T-helper 2 cell treated with Interferon-gamma antibody and Interleukin-4, amounts not matched to agents 100 ng/mL and 5 ng/mL, for 36 hours (primary cell): ENCODE measurements around the gene UTP20. TPM values are rescaled to one million over a fixed set of nuclear protein-coding genes. Genes with fewer than 3 reads are reported as not detected.

Experiments
- intact Hi-C: fragments of 100-400 bp; cut with micrococcal nuclease; formaldehyde crosslinking; loops from one replicate; pipeline ENCODE4 v1.15.1; 2023
- total RNA-seq: library from RNA; stranded (reverse); gene quantifications from 2 replicates; pipeline ENCODE4 v1.2.3, GENCODE V29; 2022

The UTP20 gene
- 21.3 and 23.7 TPM in 2 replicates for total RNA-seq

DNA sequence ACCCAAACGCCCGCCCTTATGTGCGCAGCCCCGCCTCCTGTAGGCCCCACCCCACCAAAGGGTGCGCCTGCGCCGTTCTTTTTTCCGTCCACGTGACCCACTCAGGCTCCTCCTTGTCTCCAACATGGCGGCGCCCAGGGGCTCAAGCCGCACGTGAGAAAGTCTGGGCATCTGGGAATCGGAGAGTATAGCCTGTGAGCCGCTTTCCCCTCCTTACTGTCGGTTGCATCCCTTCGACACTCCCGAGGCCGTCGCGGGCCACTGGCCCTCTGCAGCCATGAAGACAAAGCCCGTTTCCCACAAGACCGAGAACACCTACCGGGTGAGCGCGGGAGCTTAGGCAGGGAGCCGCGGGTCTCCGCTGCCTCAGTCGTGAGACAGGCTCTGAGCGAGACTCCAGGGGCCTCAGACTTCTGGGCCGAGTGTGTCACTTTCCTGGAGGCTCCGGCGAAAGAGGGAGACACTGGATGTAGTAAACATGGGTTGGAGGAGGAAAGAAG lies at the start of gene UTP20:
Gene UTP20, plus strand, starts transcription at position 100 of the 500 bp plus-strand sequence. Its CDS starts 178 bp downstream, at position 278.
- intact Hi-C loops, result loop anchor here (1.0 to 5.0 kb wide), 3 partner anchors 128 to 1138 kb away; partner anchors contain the start of gene BLTP3B

DNA sequence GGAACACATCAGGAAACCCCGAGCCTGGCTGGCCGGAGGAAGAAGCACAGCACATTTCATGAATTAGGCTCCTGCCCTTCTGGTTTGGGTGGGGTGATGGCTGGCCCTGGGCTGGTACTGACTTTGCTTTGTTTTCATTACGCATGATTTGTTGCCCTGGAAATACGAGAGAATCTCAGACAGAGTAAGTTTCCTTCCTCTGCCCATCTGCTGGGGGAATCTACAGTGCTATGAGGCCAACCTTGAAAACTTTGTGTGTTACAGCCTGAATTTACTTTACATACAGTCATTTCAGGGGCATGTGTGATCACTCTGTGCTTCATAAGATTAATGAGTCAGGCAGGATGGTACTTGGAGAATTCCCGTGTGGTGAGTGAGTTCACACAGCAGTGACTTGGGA lies 49.4 kb upstream of the UTP20 start:
- intact Hi-C loops, result no loop called here

DNA sequence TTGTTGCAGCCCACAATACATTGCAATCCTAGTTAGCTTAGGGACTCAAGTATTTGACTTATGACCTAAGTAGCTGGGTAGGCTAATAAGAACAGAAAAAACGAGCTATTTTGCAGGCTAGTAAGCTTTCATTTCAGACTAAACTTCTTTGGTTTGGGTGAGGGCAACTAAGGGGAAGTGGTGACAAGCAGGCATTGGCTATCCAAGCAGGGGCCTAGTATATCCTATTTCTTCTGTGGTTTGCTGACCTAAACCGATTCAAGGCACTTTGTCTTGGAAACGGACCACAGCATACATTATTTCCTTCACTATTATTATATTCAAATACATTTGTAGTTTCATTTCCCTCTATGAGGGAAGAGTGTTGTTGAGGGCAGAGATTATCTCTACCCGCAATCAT lies 48.3 kb upstream of the UTP20 start:
- intact Hi-C loops, result no loop called here

DNA sequence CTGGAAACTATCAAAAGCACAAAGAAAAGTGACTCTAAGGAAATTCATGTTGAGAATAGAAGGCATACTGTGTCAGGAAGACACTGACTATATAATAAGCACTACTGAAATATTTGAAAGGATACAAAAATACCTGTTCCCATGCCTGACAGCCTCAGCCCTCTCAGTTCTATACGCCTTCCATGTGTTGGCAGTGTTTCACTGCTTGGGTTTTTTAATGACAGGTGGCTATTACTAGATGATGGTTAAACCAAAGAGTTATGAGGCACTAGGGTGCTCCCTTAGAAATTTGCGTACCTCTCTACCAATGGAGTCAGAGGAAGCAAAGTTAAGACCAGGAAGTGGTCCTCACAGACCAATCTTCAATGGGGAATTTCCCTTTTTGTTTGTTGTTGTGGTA lies 44.2 kb upstream of the UTP20 start:
- intact Hi-C loops, result no loop called here

DNA sequence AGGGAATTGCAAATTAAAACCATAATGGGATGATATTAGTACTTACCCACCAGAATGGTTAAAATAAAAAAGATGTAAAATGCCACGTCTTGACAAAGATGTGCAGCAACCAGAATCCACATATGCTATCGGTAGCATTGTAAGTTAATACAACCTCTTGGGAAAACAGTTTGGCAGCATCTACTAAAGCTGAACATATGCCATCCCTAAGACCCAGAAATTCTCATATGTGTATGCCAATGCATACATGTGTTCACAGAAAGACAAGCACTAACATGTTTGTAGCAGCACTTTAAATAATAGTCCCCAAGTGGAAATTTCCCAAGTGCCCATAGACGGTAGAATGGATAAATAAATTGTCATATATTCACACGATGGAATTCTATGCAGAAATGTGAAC lies 41.6 kb upstream of the UTP20 start:
- intact Hi-C loops, result no loop called here

DNA sequence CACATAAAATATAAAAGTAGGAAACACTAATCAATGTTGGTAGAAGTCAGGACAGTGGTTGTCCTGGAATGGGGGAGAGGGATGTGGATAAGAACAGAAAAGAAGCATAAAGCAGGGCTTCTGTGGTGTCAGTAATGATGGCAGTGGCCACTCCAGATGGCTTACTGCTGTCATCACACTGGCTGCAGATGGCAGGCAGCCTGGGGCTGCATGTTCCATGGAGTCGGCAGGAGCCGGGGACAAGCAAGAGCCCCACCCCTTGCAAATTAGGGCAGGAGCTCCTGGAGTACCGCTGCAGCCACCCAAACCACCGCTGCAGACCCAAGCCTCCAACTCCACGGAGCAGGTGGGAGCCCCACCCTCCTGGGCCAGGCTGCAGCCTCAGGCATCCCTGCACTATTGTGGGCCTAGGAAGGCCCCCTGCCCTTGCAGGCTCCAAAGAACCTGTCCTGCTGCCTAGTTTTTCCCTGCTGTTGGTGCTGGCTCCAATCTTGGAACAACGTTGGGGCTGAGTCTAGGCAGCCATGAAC lies 41.0 kb upstream of the UTP20 start:
- intact Hi-C loops, result no loop called here

DNA sequence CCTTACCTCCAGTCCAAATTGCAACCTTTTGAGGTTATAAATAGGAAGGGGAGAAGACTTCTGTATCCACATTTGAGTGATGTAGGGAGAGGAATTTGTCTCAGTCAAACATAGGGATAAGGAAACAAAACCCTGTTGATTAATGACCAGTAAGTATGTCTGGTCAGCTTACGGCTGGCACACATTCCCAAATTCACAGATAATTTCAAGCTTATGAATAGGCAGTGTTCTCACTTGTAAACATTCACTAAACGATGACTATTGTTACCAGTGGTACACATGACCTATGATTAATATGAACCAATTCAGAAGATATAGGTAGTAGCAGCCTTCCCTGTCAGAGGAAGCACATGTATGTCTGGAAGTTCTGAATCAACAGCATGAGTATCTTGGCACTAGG lies 36.8 kb upstream of the UTP20 start:
- intact Hi-C loops, result no loop called here

DNA sequence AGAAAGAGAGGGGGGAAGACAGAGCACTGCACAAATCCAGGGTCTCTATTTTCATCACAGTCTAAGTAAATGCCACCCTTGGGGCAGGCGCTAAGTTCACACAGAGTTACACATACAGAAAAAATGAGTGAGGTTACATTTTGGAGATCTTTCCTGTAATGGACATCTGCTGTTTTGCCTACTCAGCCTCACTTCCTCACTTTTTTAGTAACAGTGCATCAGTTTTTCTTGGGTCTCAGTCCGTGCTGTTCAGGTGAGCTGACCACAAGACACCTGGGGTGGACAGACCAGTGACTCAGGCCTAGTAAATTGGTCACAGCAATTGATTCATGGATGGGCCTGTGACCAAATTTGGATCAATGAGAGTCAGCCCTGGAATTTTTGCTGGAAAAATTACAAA lies 36.3 kb upstream of the UTP20 start:
- intact Hi-C loops, result no loop called here

DNA sequence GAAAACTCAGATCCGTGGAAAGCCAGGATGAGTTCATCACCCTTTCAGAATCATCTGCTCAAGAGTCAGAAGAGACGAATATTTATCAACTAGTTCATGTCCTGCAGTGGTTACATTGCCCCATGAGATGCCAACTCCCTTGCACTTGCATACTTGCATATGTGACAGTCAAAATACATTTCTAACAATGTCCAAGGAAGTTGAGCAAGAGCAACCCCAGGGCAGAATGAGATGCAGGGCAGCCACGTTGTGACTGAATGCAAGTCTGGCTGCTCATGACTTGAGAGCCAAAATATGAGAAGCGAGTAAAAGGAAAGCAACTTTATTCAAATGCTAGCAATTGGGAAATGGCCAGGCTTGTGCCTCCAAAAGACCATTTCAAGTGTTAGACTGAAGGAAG lies 23.6 kb upstream of the UTP20 start:
- intact Hi-C loops, result no loop called here

DNA sequence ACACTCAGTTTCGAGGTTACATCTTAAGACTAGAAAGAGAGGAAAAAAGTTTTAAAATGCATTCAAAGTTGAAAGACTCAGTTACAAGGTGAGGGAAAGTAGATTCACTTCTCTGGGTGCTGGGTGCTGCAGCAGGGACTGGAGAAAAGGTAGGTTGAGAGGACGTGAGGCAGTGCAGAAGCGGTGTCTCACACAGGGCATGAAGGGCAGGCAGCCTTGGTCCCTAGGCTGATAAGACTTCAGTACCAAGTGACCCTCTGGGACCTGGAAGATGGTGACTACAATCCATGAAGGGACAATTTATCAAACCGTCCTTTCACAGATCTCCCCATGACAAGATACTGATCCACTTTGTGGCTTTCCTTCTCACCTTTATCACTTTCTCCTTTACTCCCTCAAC lies 22.5 kb upstream of the UTP20 start:
- intact Hi-C loops, result no loop called here

DNA sequence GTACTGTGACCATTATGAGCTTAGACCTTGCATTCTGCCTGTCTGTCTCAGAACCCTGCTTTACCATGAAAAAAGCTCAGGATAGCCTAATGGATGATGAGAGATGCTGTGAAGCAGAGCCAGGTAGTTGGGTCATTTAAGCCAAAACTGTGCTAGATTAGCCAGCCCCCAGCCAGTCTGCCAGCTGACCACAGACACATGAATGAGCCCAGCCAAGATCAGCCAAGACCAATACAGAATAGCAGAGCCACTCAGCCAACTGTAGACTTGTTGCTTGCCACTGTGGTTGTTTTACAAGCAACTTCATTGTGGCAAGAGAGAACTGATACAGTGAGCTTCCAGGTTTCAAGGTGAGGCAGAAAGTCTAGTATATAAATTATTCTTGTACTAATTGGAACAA lies 12.8 kb upstream of the UTP20 start:
- intact Hi-C loops, result no loop called here

DNA sequence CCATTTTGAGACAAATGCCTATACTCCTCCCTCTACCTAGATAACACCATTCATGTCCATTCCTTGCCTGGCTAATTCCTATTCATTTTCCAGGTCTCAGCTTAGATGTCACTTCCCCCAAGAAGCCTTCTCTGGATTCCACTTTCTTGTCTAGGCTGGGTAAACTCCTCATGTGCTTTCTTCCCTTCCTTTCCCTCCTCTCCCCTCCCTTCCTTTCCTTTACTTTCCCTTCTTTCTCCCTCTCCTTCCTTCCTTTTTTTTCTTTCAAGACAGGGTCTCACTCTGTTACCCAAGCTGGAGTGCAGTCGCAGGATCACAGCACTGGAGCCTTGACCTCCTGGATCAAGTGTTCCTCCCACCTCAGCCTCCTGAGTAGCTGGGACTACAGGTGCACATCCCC lies 3.5 kb upstream of the UTP20 start:
- intact Hi-C loops, result no loop called here

DNA sequence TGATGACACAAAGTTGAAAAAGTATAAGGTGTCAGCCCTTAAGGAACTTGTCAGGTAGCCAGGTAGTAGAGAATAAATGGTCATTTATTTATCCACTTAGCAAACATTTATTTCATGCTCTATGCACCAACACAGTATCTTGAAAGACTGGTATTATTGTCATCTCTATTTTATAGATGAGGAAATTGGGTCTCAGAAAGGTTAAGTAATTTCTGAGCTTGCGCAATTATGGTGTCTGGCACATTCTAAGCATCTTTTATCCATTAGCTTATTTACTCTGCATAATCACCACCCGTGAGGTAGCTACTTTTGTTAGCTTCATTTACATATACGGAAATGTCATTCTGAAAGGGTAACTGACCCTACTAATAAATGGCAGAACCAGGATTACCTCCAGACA lies 2.5 kb upstream of the UTP20 start:
- intact Hi-C loops, result no loop called here

DNA sequence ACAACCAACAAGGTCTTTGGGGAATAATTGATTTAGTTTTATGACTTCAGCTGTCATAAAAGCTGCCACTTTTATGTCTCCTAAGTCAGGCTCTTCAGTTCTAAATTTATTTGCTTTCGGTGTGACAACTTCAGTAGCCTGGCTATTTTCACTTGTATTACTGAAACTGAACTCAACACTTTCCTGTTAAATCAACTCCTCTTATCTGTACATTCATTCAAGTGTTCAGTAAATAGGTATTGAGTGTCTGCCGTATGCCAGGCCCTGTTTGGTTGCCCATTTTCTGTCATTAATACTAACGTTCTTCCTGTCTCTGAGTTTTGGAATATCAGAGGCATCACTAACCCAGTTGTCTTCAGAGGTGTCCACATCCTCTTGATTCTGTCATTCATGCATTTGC lies 7.5 kb downstream of the UTP20 start:
- intact Hi-C loops, result no loop called here

DNA sequence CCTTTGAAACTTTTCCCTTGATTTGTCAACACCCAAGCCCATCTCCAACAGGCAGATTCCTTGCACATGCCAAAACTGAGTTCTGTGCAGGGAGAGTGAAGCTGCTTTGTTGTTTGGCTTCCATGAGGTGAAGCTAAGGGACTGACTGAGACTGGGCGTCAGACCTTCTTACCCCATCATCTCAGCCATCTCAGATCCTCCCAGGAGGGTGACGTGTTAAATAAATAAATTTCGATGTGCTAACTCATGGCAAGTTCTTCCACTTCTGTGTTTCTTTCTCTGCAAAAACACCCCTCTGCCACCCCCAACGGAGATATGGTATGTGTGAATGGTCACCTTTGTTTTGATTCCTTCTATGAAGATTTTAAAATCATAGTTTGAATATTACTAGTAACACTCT lies 17.8 kb downstream of the UTP20 start:
- intact Hi-C loops, result no loop called here

DNA sequence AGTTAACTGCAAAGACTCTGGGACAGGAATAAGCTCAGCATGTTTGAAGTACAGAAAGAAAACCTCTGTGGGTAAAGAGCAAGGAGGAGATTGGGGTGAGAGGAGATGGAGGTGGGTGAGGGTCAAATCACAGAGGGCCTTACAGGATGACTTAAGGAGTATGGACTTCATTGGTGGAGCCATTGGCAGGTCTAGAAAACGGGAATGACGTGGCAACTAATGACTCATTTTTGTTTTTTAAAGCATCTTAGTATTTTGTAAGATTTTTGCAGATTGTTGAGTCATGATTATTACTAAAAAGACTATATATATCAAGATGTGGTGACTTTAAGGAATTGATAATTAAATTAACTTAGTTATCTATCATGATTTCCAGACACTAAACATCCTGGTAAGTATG lies 18.5 kb downstream of the UTP20 start:
- intact Hi-C loops, result no loop called here

DNA sequence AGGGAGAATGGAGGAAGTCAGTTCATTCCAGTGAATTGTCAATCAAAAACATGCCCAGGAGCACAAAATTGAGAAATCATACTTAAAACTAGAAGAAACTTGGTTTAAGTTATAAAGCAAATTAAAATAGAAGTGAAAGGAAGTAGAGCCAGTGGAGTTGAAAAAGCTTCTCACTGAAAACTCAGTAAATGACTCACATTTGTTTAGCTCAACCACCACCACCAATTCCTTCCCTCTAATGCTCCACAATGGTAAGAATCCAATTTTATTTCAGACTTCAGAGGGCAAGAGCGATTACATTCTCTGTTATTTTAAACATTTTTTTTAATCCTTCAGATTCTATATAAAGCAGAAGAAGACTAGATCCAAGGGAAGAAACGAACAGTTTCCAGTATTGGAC lies 19.4 kb downstream of the UTP20 start:
- intact Hi-C loops, result no loop called here

DNA sequence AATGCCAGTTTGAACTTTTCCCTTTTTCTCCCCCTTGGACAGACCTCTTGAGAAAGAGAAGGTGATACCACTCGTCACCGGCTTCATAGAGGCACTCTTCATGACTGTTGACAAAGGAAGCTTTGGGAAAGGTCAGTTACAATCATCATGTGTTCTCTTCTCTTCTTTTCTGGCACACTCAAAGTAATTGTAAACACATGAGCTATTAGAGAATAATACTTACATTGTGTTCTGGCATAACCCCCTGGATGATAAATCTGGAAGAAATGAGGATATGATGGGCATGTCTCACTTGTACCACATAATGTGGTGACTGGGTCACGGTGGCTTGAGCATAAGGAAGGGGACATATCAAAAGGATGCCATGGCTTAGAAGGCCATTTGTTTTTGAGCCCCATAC lies 20.0 kb downstream of the UTP20 start:
- intact Hi-C loops, result no loop called here

DNA sequence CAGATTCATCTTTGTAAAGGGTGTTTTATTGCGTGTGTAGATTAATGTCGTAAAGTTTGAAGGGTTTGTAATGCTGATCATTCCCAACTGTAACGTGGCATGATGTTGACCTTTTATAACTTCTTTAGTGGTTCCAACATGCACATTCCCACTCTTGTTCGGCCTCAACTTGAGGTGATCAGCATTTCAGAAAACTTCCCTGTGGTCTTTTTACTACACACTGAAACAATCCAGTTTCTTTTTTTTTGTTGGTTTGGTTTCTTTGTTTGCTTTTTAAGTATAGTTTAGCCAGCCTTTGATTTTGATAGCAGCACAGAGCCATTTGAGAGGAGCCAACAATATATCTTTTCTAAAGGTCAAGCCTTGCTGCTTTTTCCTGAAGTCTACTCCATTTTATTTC lies 22.8 kb downstream of the UTP20 start:
- intact Hi-C loops, result no loop called here

DNA sequence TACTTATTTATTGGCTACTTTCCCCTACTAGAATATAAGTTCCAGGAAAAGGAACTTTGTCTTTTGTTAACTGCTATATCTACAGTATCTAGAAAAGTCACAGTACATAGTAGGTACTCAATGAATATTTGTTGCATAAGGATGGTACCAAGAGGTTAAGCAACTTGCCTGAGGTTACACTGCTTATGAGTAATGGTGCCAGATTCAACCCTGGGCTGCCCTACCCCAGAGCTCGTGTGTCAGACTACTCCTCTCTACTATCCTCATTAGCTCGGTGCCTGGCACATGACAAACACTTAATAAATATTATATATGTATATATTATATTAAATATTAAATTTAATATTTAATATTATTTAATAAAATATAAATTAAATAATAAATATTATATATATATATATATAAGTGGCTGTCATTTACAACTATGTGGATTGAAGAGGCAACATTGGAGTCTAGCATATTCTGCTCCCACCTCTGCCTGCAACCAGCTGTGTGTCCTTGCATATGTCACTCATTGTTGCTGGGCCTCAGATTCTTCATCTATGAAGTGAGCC lies 25.4 kb downstream of the UTP20 start:
- intact Hi-C loops, result no loop called here

DNA sequence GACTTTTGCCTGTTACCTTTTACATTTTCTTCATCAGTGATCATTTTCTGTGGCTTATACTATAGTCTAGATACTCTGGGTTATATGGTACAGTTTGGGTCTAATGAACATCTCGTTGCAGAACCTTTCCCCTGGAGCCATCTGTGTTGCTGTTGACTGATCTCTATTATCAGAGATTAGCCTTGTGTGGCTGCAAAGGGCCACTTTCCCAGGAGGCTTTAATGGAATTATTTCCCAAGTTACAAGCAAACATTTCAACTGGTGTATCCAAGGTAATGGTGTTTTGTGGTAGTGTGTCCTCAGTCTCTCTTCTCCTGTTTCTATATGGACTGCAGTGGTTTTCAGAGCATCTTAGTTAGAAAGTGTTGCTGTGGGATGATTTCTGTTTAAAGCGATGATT lies 25.9 kb downstream of the UTP20 start:
- intact Hi-C loops, result no loop called here

DNA sequence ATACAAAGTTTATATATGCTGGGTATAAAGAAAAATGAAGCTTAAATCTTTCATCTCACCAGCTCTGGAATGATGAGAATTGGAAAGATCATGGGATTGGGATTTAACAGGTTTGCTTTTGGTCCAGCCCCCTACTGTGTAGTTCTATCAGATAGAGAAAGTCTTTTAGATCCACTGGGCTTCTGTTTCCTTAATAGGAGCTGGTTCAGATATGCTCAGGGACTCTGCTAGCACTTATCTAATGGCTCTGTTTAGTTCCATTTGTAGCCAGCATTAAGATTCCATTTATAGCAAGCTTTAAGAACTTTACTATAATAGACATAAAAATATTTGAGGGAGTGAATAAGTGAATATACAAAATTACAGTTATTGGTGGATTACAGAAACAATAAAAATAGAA lies 42.6 kb downstream of the UTP20 start:
- intact Hi-C loops, result loop anchor here (5.0 kb wide), 1 partner anchor 495 kb away; no protein-coding TSS in a partner anchor

DNA sequence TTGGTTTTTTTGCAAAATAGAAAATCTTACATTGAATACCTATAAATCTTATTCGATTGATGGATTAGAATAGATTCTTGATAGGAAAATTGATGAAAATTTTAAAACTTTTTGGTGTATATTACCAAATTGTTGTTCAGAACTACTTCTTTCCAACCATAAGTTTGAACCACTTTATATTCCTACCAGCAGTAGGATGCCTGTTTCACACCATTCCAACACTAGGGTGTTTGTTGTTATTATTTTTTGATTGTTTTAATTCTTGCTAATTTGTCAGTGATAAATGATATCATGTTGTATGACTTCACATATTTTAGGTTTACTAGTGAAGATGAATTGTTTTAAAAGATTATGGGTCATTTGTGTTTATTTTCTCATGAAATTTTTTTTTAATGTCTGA lies 43.4 kb downstream of the UTP20 start:
- intact Hi-C loops, result loop anchor here (5.0 kb wide), 1 partner anchor 496 kb away; no protein-coding TSS in a partner anchor

DNA sequence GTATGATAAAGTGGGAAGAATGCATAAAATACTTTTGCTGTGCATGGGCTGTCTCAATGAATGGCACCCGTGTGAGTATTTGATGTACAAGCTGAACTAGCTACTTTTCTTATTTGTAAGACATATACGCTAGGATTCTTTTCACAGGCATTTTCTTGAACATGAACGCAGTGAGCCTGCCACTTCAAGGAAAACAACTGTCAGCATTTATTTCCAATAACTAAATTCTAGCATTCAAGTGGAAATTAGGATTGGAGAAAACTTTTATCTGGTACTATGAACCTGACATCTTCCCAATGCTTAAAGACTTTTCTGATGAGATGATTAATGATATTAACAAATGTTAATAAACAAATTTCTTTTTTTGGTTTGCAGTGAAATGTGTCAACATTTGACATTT lies 45.7 kb downstream of the UTP20 start:
- intact Hi-C loops, result no loop called here
